GM19452 (cell line): ENCODE results near the gene FBLIM1.

Experiments
- ATAC-seq: cut with Tn5 transposase; IDR thresholded peaks from one replicate; pipeline ENCODE4 v1.9.1; 2021; ENCODE audit not compliant: unreplicated experiment

FBLIM1 gene

DNA sequence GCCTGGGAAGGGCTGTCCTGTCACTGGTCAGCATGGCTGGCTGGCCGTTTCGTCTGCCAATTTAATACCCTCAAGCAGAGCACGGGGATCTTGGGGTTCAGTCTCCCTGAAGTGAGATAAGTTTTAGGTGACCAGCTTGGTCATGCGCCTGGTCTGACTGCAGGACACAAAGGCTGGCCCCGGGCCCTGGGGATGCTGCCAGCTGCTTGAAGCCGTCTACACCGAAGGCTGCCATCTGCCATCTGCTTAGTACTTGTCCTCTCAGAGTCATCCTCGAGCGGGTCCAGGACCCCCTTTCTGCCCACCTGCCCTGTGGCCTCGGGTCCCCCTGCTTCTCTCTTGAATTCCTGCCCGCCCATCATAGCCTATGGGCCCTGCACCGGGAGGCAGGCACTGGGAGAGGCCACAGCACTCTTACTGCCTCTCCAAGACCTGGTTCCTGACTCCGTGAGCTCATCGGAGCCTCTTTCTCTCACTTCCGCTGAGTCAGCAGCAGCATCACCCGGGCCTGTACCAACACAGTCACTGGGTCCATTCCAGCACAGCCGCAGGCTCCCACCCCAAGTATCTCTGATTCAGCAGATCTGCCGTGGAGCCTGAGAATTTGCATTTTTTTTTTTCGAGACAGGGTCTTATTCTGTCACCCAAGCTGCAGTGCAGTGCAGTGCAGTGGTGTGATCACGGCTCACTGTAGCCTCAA lies 7.0 kb downstream of the FBLIM1 start:
- ATAC-seq = no peak

DNA sequence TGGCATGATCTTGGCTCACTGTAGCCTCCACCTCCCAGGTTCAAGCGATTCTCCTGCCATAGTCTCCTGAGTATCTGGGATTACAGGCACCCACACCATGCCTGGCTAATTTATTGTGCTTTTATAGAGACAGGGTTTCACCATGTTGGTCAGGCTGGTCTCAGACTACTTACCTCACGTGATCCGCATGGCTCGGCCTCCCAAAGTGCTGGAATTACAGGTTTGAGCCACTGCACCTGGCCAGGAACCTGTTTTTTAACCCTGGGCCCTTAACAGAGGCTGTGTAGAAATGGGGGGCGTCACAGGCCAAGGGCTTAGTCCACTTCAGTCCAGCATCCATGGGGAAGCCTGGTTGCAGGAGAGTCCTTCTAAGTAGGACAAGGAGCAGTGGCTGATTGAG lies 9.3 kb downstream of the FBLIM1 start:
- ATAC-seq = no peak

DNA sequence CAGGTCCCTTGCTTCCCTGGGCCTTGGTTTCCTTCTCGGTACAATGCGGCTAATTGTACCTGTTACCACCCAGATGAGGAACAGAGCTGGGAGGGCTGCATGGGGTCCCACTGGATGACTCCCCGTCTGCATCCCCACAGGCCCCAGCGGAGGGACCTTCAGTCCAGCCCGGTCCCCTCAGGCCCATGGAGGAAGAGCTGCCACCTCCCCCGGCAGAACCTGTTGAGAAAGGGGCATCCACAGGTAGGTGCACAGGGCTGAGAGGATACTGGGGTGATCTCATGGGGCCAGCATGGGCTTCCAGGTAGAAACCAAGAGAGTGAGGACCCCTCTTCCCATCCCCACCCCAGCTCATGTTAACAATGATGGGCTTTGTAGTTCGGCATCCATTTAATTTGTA lies 9.8 kb downstream of the FBLIM1 start:
- no peak for ATAC-seq

DNA sequence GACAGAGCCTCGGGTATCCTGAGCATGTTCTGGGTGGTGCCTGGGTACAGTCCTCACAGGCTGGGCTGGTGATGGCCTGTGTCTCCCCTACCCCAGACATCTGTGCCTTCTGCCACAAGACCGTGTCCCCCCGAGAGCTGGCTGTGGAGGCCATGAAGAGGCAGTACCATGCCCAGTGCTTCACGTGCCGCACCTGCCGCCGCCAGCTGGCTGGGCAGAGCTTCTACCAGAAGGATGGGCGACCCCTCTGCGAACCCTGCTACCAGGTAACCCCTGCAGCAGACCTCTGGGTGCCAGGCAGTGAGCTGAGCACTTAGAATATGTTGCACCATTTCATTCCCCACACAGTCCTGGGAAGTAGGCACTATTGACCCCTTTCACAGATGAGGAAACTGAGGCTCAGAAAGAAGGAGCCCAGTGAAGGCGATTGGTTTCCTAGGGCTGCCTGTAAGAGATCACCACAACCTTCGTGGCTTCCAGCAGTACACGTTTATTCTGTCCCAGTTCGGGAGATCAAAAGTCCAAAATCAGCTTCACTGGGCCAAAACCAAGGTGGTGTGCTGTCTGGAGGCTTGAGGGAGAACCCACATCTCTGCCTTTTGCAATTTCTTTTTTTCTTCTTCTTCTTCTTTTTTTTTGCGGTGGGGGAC lies 11.8 kb downstream of the FBLIM1 start:
- ATAC-seq = no peak

DNA sequence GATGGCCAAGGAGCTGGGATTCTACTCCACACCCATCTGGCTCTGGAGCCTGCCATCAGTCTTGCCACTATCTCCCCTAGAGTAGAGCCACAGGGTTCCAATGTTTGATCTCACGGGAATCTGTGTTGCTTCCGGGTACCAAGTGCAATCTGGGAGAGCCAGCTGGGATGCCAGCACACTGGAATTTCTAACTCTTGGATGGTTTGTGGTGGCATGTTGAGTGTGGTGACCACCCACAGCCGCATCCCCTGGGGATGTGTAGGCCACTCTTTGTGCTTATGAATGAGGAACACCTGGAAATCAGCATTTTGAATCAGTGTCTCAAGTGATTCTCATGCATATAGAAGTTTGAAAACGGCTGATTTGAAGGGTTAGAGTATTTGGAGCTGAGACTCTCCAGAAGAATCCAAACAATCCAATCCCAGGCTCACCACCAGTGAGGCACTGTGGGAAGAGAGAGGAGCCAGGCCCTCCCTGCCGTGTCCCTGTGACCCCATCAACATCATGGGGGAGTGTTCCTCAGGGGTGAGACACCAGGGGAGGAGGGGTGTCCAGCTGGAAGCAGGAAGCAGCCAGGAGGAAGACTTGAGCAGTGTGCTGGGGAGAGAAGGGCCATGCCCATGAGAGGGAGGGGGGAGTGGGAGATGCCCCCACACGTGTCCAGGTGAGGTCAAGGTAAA lies 13.4 kb downstream of the FBLIM1 start:
- no peak for ATAC-seq

DNA sequence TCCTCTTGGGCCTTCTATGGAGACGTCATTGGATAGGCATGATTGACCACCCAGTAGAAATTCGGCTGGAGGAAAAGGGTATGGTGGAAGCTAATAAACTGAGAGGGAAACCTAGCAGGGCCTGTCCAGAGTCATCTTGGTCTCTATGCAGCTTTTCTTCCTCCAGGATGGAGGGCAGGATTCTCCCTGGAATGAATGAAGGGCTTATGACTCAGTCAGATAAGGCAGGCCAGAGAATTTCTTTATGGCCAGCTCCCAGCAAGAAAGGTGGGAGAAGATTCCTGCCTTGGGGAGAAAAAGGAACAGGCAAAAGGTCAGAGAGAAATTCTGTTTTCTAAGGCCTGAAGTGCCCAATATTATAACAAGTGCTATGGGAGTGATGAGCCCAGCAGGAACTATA lies 17.1 kb downstream of the FBLIM1 start:
- no peak for ATAC-seq

DNA sequence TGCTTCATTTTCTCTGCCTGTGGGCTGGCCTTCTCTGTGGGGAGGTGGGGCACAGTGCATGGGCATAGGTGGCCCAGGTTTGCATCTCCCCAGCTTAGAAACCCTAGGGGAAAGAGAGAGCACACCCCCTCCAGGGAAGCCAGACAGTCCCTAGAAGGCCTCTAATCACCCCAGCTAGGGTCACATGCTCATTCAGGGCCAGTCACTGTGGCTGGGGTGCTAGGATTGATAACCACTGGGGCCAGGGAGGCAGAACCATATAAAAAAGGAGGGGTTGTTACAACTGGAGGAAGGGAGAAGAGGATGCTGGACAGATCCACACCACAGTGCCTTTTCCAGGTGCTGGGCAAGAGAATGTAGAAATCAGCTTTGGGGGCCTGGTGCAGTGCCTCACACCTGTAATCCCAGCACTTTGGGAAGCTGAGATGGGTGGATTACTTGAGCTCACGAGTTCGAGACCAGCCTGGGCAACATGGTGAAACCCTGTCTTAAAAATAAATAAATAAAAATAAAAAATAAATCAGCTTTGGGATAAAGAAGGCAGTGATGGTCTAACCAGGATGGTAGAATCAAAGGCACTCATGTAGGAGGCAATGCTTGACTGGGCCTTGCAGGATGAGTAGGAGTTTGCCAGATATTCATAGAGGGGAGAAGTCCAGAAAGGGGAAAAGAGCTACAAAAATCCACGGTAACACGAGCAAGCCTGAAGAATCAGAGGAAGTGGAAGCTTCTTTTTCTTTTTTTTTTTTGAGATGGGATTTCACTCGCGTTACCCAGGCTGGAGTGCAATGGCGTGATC lies 19.5 kb downstream of the FBLIM1 start:
- no peak for ATAC-seq

DNA sequence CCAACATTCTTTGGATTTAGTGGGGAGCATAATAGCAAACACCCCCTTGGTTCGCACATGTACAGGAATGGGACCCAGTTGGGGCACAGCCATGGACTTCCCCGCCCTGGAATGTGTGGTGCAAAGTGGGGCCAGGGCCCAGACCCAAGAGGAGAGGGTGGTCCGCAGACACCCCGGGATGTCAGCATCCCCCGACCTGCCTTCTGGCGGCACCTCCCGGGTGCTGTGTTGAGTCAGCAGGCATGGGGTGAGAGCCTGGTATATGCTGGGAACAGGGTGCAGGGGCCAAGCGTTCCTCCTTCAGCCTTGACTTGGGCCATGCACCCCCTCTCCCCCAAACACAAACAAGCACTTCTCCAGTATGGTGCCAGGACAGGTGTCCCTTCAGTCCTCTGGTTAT lies 27.1 kb downstream of the FBLIM1 start:
- no peak for ATAC-seq

DNA sequence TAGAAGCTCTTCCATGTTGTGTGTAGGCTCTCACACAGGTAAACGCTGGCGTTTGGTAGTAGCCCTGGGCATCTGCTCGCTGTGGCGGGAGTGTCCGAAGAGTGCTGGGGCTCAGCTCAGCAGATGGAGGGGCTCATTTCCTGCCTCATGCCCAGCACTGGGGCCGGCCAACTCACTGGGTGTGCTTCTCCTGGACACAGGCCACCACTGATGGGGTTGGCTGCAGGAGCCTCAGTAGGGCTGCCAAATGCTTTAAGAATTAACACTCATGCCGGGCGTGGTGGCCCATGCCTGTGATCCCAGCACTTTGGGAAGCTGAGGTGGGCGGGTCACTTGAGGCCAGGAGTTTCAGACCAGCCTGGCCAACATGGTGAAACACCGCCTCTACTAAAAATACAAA lies 28.0 kb downstream of the FBLIM1 start:
- ATAC-seq = no peak

DNA sequence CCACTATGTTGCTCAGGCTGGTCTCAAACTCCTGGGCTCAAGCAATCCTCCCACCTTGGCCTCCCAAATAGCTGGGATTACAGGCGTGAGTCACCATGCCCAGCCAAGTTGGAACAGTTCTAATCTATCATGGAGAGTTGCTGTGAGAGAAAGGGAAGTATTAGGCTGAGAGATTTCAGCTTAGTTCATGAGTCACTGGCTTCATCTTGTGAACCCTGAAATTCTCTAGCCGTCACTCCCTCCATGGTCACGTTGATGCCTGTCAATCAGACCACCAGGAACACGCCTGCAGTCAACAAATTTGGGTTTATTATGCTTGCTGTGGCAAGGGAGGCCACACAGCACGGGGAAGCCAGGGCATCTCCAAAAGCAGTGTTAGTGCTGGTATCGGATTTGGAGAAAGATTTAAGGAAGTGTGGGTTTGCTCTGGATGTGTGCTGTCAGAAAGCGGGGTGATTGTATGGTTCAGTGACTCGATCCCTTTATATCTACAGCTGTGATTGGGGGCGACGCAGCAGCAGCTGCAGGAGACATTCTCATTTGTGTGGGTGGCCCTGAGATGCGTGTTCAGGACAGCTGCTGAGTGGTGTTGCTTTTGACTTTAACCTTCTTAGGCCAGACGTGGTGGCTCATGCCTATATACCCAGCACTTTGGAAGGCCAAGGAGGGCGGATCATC lies 30.2 kb downstream of the FBLIM1 start:
- ATAC-seq = no peak

DNA sequence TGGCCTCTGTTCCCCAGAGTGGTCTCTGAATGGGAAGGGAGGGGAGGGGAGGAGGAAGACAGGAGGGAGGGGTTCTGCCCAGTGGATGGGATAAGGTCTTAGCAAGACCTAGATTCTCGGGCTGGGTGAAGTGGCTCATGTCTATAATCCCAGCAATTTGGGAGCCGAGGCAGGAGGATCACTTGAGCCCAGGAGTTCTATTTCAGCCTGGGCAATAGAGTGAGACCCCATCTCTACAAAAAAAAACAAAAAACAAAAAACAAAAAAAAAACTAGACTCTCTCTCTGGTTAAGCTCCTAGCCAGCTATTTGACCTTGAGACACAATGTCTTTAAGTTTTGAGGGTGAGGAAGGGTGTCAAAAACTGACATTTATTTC lies 37.5 kb downstream of the FBLIM1 start:
- no peak for ATAC-seq

DNA sequence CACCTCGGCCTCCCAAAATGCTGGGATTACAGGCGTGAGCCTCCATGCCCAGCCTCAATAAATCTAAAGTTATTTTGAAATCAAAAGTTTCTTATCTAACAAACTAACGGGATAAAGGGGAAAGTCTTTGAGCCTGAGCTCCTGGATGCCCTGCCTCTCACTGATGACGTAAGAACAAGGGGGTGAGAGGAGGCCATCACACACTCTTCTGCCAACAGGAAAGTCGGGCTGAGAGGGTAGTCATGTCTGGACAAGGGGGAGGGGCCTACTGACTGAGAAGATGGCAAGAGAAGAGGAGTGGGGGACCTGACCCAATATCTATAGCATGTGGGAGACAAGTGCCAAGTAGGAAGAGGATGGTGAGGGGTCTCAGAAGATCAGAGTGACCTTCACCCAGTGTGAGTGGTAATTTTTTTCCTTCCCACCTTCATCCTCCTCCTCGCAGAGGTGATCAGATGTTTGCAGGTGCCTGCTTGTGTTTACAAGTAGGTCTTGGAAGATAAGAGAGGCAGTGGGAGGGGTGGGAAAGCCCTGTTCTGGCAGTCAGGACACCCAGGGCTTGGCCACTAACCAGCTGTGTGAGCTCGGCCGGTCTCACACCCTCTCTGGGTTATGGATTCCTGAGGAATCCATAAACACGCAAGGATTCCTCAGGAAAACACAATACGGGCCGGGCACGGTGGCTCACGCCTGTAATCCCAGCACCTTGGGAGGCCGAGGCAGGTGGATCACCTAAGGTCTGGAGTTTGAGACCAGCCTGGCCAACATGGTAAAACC lies 39.2 kb downstream of the FBLIM1 start:
- ATAC-seq = no peak

DNA sequence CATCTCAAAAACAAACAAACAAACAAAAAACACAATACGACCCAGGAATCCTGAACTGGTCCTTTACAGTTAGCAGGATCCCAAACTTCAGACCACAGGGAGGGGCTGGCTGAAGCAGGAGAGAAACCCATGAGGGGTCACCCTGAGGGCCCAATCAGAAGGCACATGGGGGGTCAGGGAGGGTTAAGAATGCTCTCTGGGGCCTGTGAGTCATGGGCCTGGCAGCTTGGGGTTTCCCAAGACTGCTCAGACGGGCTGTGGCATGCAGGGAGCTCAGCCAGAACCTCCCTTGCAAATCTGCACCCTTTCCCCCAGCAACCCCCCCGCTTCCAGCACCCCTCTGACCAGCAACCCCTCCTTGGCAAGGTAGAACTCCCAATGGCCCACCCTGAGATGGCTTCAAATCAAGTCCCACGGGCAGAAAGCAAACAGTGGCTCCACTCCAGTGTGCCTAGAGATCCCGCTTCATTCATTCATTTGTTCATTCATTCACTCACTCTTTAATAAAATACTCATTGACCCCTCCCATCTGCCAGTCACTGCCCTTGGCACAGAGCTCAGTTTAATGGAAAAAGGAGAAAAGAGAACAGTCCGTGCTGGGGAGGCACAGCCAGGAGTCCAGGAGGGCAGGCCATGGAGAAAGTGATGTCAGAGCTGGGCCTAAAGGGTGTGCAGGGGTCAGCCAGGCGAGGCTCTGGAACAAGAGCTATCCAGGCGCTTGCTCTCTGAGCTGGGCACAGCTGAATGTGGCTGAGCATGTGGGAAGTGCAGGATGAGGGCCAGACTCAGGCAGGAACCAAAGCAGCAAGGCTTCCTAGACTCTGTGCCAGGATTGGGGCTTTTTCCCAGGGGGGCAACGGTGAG lies 40.6 kb downstream of the FBLIM1 start:
- ATAC-seq = no peak

DNA sequence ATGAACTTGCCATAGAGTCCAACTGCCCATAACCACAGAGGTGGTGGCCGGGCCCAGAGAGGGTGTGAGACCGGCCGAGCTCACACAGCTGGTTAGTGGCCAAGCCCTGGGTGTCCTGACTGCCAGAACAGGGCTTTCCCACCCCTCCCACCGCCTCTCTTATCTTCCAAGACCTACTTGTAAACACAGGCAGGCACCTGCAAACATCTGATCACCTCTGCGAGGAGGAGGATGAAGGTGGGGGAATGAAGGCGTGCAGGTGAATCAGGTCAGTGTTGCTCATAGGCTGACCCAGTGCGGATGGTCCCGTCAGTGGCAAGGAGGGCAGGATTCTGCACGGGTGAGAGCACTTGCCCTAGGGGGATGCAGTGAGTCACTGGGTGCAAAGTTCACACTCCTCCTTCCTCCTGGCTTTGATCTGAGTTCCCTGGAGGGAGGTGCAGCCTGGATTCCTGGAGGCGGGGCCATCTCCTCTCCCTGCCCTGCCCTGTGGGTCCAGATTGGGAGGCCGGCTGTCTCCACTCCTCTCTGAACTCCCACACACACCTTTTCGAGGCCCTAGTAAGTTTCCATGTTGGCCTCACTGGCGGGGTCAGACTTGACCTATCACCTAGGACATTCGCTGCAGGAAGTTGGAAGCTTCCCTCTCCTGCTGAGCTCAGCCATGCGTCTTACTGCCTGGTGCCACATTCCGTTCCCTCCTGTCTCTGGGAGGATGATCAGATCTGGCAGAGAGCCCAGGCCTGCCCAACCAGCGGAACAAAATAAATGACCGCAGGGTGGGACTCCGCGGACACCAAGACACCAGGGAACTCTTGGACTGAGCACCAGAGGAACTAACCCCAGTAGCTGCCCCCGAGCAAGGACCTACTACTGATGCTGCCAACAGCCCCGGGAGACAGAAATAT lies 41.6 kb downstream of the FBLIM1 start:
- no peak for ATAC-seq

DNA sequence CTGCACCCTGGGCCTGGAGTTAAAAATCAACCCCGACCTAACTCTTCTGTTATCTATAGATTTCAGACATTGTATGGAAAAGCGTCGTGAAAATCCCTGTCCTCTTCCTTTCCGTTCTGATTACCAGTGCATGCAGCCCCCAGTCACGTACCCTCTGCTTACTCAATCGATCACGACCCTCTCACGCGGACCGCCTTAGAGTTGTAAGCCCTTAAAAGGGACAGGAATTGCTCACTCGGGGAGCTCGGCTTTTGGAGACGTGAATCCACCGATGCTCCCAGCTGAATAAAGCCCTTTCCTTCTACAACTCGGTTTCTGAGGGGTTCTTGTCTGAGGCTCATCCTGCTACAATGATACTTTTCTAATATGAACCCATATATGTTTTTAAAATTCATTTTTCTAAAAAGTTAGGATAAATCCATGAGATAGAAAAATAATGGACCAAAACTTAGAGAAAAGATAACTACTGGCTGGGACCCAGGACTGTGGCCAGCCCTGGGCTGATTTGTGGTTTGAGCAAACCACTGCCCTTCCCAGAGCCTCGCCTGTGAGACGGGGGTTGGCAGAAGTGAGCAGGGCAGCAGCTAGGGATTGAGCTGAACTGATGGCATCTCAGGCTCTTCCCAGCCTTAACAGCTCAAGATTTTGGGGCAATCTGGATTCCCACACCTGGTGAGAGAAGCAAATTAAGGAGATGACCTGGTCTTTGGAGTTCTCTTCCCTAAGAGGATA lies 43.8 kb downstream of the FBLIM1 start:
- ATAC-seq = no peak

DNA sequence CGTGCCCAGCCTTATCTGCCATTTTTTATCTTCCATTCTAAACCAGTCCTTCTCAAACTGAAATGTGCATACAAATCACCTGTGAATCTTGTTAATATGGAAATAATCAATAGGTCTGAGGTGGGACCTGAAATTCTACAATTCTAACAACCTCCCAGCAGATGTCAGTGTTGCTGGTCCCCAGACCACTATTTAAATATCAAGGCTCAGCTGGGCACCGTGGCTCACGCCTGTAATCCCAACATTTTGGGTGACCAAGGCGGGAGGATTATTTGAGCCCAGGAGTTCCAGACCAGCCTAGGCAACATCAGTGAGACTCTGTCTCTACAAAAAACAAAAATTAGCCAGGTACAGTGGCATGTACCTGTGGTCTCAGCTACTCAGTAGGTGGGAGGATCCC lies 44.8 kb downstream of the FBLIM1 start:
- no peak for ATAC-seq

DNA sequence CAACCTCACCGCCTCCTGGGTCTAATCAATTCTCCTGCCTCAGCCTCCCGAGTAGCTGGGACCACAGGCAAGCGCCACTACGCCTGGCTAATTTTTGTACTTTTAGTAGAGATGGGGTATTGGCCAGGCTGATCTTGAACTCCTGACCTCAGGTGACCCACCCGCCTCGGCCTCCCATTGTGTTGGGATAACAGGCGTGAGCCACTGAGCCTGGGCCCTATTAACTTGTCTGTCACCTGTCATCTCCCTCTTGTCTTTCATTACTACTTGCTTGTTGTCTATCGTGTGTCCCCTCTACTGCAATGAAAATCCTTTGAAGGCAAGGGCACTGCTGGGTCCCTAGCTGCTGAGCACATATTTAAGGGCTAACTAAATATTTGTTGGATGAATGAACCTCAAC lies 45.5 kb downstream of the FBLIM1 start:
- no peak for ATAC-seq

DNA sequence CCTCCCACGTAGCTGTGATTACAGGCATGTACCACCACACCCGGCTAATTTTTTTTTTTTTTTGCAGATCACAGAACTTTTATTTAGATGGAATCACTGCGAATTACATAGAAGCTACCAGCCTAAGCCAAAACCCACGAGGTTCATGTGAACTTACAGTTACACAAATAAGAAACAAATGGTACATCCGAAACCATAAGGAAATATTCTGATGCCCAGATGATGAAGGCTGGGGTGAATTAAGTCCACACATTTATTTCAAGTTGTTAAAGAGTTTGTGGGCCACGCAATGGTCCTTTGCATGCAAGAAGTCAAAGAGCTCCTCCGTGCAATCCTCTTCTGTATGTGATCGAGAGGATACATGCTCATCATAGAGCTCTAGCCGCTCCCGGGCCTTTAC lies 48.5 kb downstream of the FBLIM1 start:
- ATAC-seq = no peak
